ENCODE measurements around the gene CITED2.
"Not testable (repeated sequence)": the region's sequence is repeated elsewhere in the genome, so short reads cannot be mapped to it uniquely, and the experiment has no call there.

CITED2 gene

GRCh38 chr6:139363797-139364196, 10.7 kb downstream of the CITED2 start:
- DNase-seq, result not testable (repeated sequence)

GRCh38 chr6:139363123-139363522, 11.3 kb downstream of the CITED2 start:
- not testable (repeated sequence) for DNase-seq

GRCh38 chr6:139361211-139361610, 13.2 kb downstream of the CITED2 start:
- peak; percentile 57 for DNase-seq

- no peak for DNase-seq
Measured at GRCh38 chr6:139356924-139357323, 17.5 kb downstream of the CITED2 start.

GRCh38 chr6:139355777-139356445, 18.5 kb downstream of the CITED2 start:
- DNase-seq, result no peak

- DNase-seq, result no peak
Measured at GRCh38 chr6:139355172-139355571, 19.3 kb downstream of the CITED2 start.

GRCh38 chr6:139354189-139354588, 20.3 kb downstream of the CITED2 start:
- DNase-seq, result no peak

GRCh38 chr6:139349464-139350020, 24.9 kb downstream of the CITED2 start:
- DNase-seq, result no peak

GRCh38 chr6:139346392-139346791, 28.1 kb downstream of the CITED2 start:
- DNase-seq, result no peak

GRCh38 chr6:139344186-139344963, 30.1 kb downstream of the CITED2 start:
- no peak for DNase-seq

GRCh38 chr6:139343052-139343750, 31.2 kb downstream of the CITED2 start:
- no peak for DNase-seq

- DNase-seq, result no peak
Measured at GRCh38 chr6:139341060-139341459, 33.4 kb downstream of the CITED2 start.

- no peak for DNase-seq
Measured at GRCh38 chr6:139338795-139339194, 35.7 kb downstream of the CITED2 start.

- DNase-seq, result no peak
Measured at GRCh38 chr6:139337830-139338229, 36.6 kb downstream of the CITED2 start.

GRCh38 chr6:139337001-139337400, 37.4 kb downstream of the CITED2 start:
- DNase-seq, result no peak

- DNase-seq, result peak; percentile 6
Measured at GRCh38 chr6:139336488-139336887, 38.0 kb downstream of the CITED2 start.

GRCh38 chr6:139335447-139336210, 38.8 kb downstream of the CITED2 start:
- DNase-seq, result no peak

GRCh38 chr6:139334806-139335446, 39.5 kb downstream of the CITED2 start:
- DNase-seq, result no peak

GRCh38 chr6:139330826-139331500, 43.5 kb downstream of the CITED2 start:
- DNase-seq, result no peak

GRCh38 chr6:139330306-139330705, 44.1 kb downstream of the CITED2 start:
- no peak for DNase-seq

- no peak for DNase-seq
Measured at GRCh38 chr6:139329224-139329623, 45.2 kb downstream of the CITED2 start.

GRCh38 chr6:139327038-139327437, 47.4 kb downstream of the CITED2 start:
- no peak for DNase-seq
